Measurements from ENCODE around the gene RPH3AL.
"Not testable (repeated sequence)": the region's sequence is repeated elsewhere in the genome, so short reads cannot be mapped to it uniquely, and the experiment has no call there.

The RPH3AL gene

GRCh38 chr17:279331-279730, 73.3 kb downstream of the RPH3AL start:
- Histone ChIP-seq H3K36me3 (no peaks in the 10 kb centered on the region), H3K4me3 (ENCODE audit: low read depth, low read length) (no peak overlapping the region), H3K27ac (no peak overlapping the region), H3K27me3 (ENCODE audit: insufficient read depth, low read depth, severe bottlenecking) (no peaks in the 10 kb centered on the region), H3K9me3 (ENCODE audit: severe bottlenecking) (no peaks in the 10 kb centered on the region)
- no peak for TF ChIP-seq CTCF (IDR thresholded peaks at IDR 0.05; ENCODE audit: low read depth, low read length)
- no peak for DNase-seq

- H3K36me3 ChIP-seq, result no peaks in the 10 kb centered on the region
- no peak for DNase-seq
- no peaks in the 10 kb centered on the region for H3K9me3 ChIP-seq (ENCODE audit: severe bottlenecking)
- no peak overlapping the region for H3K27ac ChIP-seq
- TF ChIP-seq CTCF (IDR thresholded peaks at IDR 0.05; ENCODE audit: low read depth, low read length), result no peak
- H3K4me3 ChIP-seq (ENCODE audit: low read depth, low read length), result no peak overlapping the region
- no peaks in the 10 kb centered on the region for H3K27me3 ChIP-seq (ENCODE audit: insufficient read depth, low read depth, severe bottlenecking)
Observed at GRCh38 chr17:278676-279059, 73.9 kb downstream of the RPH3AL start.

GRCh38 chr17:278055-278675, 74.4 kb downstream of the RPH3AL start:
- Histone ChIP-seq H3K36me3 (no peaks in the 10 kb centered on the region), H3K27ac (no peak overlapping the region), H3K4me3 (ENCODE audit: low read depth, low read length) (no peak overlapping the region), H3K9me3 (ENCODE audit: severe bottlenecking) (no peaks in the 10 kb centered on the region), H3K27me3 (ENCODE audit: insufficient read depth, low read depth, severe bottlenecking) (no peaks in the 10 kb centered on the region)
- no peak for DNase-seq
- no peak for TF ChIP-seq CTCF (IDR thresholded peaks at IDR 0.05; ENCODE audit: low read depth, low read length)

- DNase-seq, result no peak
- no peak for TF ChIP-seq CTCF (IDR thresholded peaks at IDR 0.05; ENCODE audit: low read depth, low read length)
- H3K27ac ChIP-seq, result no peak overlapping the region
- no peak overlapping the region for H3K4me3 ChIP-seq (ENCODE audit: low read depth, low read length)
- H3K27me3 ChIP-seq (ENCODE audit: insufficient read depth, low read depth, severe bottlenecking), result no peaks in the 10 kb centered on the region
- no peaks in the 10 kb centered on the region for H3K9me3 ChIP-seq (ENCODE audit: severe bottlenecking)
- H3K36me3 ChIP-seq, result peaks cover 3% of the 10 kb centered on the region; the same call in 1 of the 2 replicates
Observed at GRCh38 chr17:274902-275301, 77.7 kb downstream of the RPH3AL start.

- no peak for TF ChIP-seq CTCF (IDR thresholded peaks at IDR 0.05; ENCODE audit: low read depth, low read length)
- no peaks in the 10 kb centered on the region for H3K9me3 ChIP-seq (ENCODE audit: severe bottlenecking)
- no peak overlapping the region for H3K4me3 ChIP-seq (ENCODE audit: low read depth, low read length)
- no peak overlapping the region for H3K27ac ChIP-seq
- DNase-seq, result peak; percentile 4
- no peaks in the 10 kb centered on the region for H3K27me3 ChIP-seq (ENCODE audit: insufficient read depth, low read depth, severe bottlenecking)
- H3K36me3 ChIP-seq, result peaks cover 3% of the 10 kb centered on the region
Observed at GRCh38 chr17:273981-274832, 78.4 kb downstream of the RPH3AL start.

GRCh38 chr17:272856-273255, 79.8 kb downstream of the RPH3AL start:
- H3K36me3 ChIP-seq; H3K27me3 ChIP-seq (ENCODE audit: insufficient read depth, low read depth, severe bottlenecking); H3K4me3 ChIP-seq (ENCODE audit: low read depth, low read length); H3K9me3 ChIP-seq (ENCODE audit: severe bottlenecking); H3K27ac ChIP-seq; DNase-seq: not testable (repeated sequence)

GRCh38 chr17:271928-272623, 80.5 kb downstream of the RPH3AL start:
- DNase-seq, result not testable (repeated sequence)

More at GRCh38 chr17:271928-272623, 80.5 kb downstream of the RPH3AL start:
- not testable (repeated sequence) for H3K4me3 ChIP-seq (ENCODE audit: low read depth, low read length); H3K27ac ChIP-seq; H3K27me3 ChIP-seq (ENCODE audit: insufficient read depth, low read depth, severe bottlenecking); H3K36me3 ChIP-seq; H3K9me3 ChIP-seq (ENCODE audit: severe bottlenecking)
